Esophagus squamous epithelium (tissue), 5 donors: ENCODE results near the gene KPNA6. TPM values are rescaled to one million over a fixed set of nuclear protein-coding genes. Genes with fewer than 3 reads are reported as not detected.
A peak's percentile ranks its signal among the peaks of the same experiment; 100 is the strongest.
"Not testable (repeated sequence)": the region's sequence is repeated elsewhere in the genome, so short reads cannot be mapped to it uniquely, and the experiment has no call there.

Experiments used
- DNase-seq: peaks from one replicate; lab custom pipeline; 2025; lab: John Stamatoyannopoulos, UW
- H3K27ac ChIP-seq, 4 donors: fragments of 200-600 bp; sonication (generic); one replicate each; pipeline ENCODE4 v1.5.1; 2016 to 2019; ENCODE audit warnings: mild to moderate bottlenecking in 1 of 4
- H3K27me3 ChIP-seq, 4 donors: fragments of 200-600 bp; sonication (generic); 1 replicate in 3 of 4; 2 replicates in 1 of 4; pipeline versions ENCODE4 v1.5.1 to v1.6.0; 2017 to 2021; ENCODE audit warnings: antibody characterized with exemption in 1 of 4
- H3K36me3 ChIP-seq, 3 donors: fragments of 200-600 bp; sonication (generic); one replicate each; pipeline ENCODE4 v1.5.1; 2016 to 2019
- H3K4me1 ChIP-seq, 3 donors: fragments of 200-600 bp; sonication (generic); one replicate each; pipeline ENCODE4 v1.5.1; 2017 to 2019
- H3K4me3 ChIP-seq, 4 donors: fragments of 200-600 bp; sonication (generic); 1 replicate in 3 of 4; 2 replicates in 1 of 4; pipeline ENCODE4 v1.5.1; 2016 to 2019; ENCODE audit warnings: mild to moderate bottlenecking in 2 of 4, moderate library complexity in 1 of 4
- H3K9me3 ChIP-seq, 3 donors: fragments of 200-600 bp; sonication (generic); one replicate each; pipeline ENCODE4 v1.5.1; 2016 to 2019
- CTCF ChIP-seq, 6 experiments: fragments of 450-650 bp in 4 of 6; fragments of 200-600 bp in 2 of 6; sonication (generic) in 2 of 6; IDR thresholded peaks; one replicate each; pipeline ENCODE4 v1.5.1; 2016 to 2019; ENCODE audit warnings: antibody characterized with exemption in 6 of 6, mild to moderate bottlenecking in 4 of 6, moderate library complexity in 4 of 6
- POLR2A ChIP-seq, 4 donors: fragments of 450-650 bp; IDR thresholded peaks; one replicate each; pipeline ENCODE4 v1.6.1; 2017; ENCODE audit warnings: antibody characterized with exemption in 4 of 4, mild to moderate bottlenecking in 4 of 4, moderate library complexity in 3 of 4
- WGBS, 2 donors: methylation state at CpG; one replicate each; pipeline ENCODE4 v1.1.5; 2018; 5-methylcytosine and 5-hydroxymethylcytosine counted together
- intact Hi-C: fragments of 100-400 bp; cut with DNase I; formaldehyde crosslinking; loops from one replicate; pipeline ENCODE4 v1.15.0; 2022
- total RNA-seq, 4 donors: library from RNA; depleted of rRNA; stranded (reverse); fragments of >200 nt; gene quantifications; one replicate each; pipeline ENCODE4 v1.1.0, GENCODE V29; 2016
- donor health status: DM: yes; HTN: yes; CAD: no.

KPNA6 gene
- total RNA-seq, 4 donors from 2014 or later, result 27.7 to 38.0 (median 36.5) TPM

- 62 to 85% methylated on average over 3 of the region's 3 CpGs for WGBS, 2 donors
- Histone ChIP-seq H3K4me3 (no peak overlapping the region), H3K4me1 (no peaks in the 10 kb centered on the region), H3K27me3 (no peaks in the 10 kb centered on the region), H3K9me3 (no peaks in the 10 kb centered on the region), H3K36me3 (peaks cover 26 to 100% (median 55%) of the 10 kb centered on the region in 3 donors), H3K27ac (no peak overlapping the region)
- intact Hi-C loops, result no loop called here
- TF ChIP-seq POLR2A (IDR thresholded peaks at IDR 0.05) (no peak), CTCF (IDR thresholded peaks at IDR 0.05) (no peak)
- DNase-seq, result no peak
These were observed 51.3 kb downstream of the KPNA6 start for GRCh38 chr1:32159189-32159588.

DNA sequence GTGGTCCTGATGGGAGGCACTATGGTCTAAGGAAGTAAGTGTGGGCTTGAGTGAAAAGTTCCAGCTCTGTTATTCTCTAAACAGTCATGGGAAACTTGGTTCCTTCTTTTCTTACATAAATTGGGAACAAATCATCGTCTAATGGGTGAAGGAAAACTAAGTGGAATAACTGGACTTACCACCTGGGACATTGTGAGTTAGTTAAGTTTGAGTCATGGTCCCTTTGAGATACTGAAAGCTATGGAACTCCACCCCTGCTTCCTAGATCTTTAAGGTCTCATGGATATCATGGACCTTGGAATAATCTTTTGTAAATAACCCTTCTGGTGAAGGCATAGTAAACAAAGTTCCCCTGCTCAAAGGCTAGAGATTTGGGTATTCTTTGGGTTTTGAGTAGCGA lies 55.5 kb downstream of the KPNA6 start:
- no peak for DNase-seq
- H3K36me3 ChIP-seq, result peaks cover 22 to 100% (median 52%) of the 10 kb centered on the region in 3 donors
- 66 to 69% methylated on average over 2 of the region's 2 CpGs for WGBS, 2 donors

GRCh38 chr1:32165633-32166032 lies 57.8 kb downstream of the KPNA6 start:
- H3K36me3 ChIP-seq, result peaks cover 22 to 100% (median 44%) of the 10 kb centered on the region in 3 donors
- DNase-seq, H3K4me1 ChIP-seq, H3K9me3 ChIP-seq, H3K4me3 ChIP-seq, intact Hi-C loops, H3K27ac ChIP-seq, H3K27me3 ChIP-seq: not testable (repeated sequence)
- WGBS, 2 donors, result 88 to 98% methylated on average over 9 to 10 of the region's 10 CpGs

More for the DNA sequence above, 55.5 kb downstream of the KPNA6 start:
- no peaks in the 10 kb centered on the region for H3K27me3 ChIP-seq
- H3K4me3 ChIP-seq, result no peak overlapping the region
- no peak for TF ChIP-seq CTCF (IDR thresholded peaks at IDR 0.05)
- no peak for TF ChIP-seq POLR2A (IDR thresholded peaks at IDR 0.05)
- H3K4me1 ChIP-seq, result no peaks in the 10 kb centered on the region
- intact Hi-C loops, result no loop called here
- peak overlapping the region in 3 of 4 donors; percentile 39 to 60 (median 54) for H3K27ac ChIP-seq
- no peaks in the 10 kb centered on the region for H3K9me3 ChIP-seq

DNA sequence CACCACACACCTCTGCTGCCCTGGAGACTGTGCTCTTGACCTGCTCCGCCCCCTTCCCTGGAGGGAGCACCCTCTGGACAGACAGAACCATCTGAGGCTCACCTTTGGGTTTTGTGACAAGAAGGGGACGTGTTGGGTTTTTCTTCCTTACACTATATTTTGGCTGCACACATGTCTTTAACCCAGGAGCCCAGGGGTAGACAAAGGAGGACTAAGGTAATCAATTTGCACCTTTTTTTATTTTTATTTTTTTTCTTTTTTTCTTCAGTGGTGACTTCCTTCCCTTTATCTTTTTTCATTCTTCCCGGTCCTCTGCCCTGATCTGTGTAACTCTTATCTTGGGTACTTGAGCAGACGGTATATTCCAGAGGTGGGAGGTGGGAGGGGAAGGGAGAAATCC lies 63.1 kb downstream of the KPNA6 start:
- H3K27me3 ChIP-seq, result no peaks in the 10 kb centered on the region
- no peak for DNase-seq
- H3K36me3 ChIP-seq, result peaks cover 15 to 95% (median 45%) of the 10 kb centered on the region in 3 donors
- 89 to 98% methylated on average over 4 of the region's 4 CpGs for WGBS, 2 donors
- H3K4me3 ChIP-seq, result no peak overlapping the region
- no peak for TF ChIP-seq CTCF (IDR thresholded peaks at IDR 0.05)
- TF ChIP-seq POLR2A (IDR thresholded peaks at IDR 0.05), result no peak
- no peaks in the 10 kb centered on the region for H3K4me1 ChIP-seq
- intact Hi-C loops, result no loop called here
- no peak overlapping the region for H3K27ac ChIP-seq
- no peaks in the 10 kb centered on the region for H3K9me3 ChIP-seq

GRCh38 chr1:32172621-32173245 lies 64.9 kb downstream of the KPNA6 start:
- WGBS, 2 donors, result 75 to 88% methylated on average over 1 of the region's 1 CpG
- no peaks in the 10 kb centered on the region for H3K9me3 ChIP-seq
- no peak overlapping the region for H3K27ac ChIP-seq
- TF ChIP-seq POLR2A (IDR thresholded peaks at IDR 0.05) (no peak), CTCF (IDR thresholded peaks at IDR 0.05) (no peak)
- no peaks in the 10 kb centered on the region for H3K27me3 ChIP-seq
- intact Hi-C loops, result no loop called here
- H3K36me3 ChIP-seq, result peaks cover 12 to 77% (median 32%) of the 10 kb centered on the region in 3 donors
- H3K4me1 ChIP-seq, result no peaks in the 10 kb centered on the region
- DNase-seq, result no peak
- no peak overlapping the region for H3K4me3 ChIP-seq
